Sigmoid colon (tissue), 3 donors: ENCODE measurements around the gene LHPP.

Experiments
- POLR2A ChIP-seq, 2 donors: fragments of 450-650 bp; IDR thresholded peaks; one replicate each; pipeline ENCODE4 v1.6.1; 2016; ENCODE audit warnings: antibody characterized with exemption in 2 of 2, mild to moderate bottlenecking in 2 of 2, moderate library complexity in 2 of 2
- TF ChIP-seq, protein P1 (sequence below), 4 experiments: fragments of 450-650 bp in 3 of 4; fragments of 200-600 bp in 1 of 4; IDR thresholded peaks; one replicate each; pipeline ENCODE4 v1.5.1; 2016 to 2019; ENCODE audit warnings: antibody characterized with exemption in 4 of 4, mild to moderate bottlenecking in 3 of 4, moderate library complexity in 2 of 4

GRCh38 chr10:124534826-124535601, 73.4 kb downstream of the LHPP start:
- TF ChIP-seq, protein P1, sequence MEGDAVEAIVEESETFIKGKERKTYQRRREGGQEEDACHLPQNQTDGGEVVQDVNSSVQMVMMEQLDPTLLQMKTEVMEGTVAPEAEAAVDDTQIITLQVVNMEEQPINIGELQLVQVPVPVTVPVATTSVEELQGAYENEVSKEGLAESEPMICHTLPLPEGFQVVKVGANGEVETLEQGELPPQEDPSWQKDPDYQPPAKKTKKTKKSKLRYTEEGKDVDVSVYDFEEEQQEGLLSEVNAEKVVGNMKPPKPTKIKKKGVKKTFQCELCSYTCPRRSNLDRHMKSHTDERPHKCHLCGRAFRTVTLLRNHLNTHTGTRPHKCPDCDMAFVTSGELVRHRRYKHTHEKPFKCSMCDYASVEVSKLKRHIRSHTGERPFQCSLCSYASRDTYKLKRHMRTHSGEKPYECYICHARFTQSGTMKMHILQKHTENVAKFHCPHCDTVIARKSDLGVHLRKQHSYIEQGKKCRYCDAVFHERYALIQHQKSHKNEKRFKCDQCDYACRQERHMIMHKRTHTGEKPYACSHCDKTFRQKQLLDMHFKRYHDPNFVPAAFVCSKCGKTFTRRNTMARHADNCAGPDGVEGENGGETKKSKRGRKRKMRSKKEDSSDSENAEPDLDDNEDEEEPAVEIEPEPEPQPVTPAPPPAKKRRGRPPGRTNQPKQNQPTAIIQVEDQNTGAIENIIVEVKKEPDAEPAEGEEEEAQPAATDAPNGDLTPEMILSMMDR (IDR thresholded peaks at IDR 0.05), result no peak
- no peak for TF ChIP-seq POLR2A (IDR thresholded peaks at IDR 0.05)
